H1 (cell line): ENCODE measurements around the gene FNDC3A. TPM values are rescaled to one million over a fixed set of nuclear protein-coding genes. Genes with fewer than 3 reads are reported as not detected.

Experiments used
- CTCF ChIA-PET: fragments of 300-600 bp; sonication (Branson Sonifier 250); formaldehyde crosslinking; loops from one replicate; lab custom pipeline; 2021; ENCODE audit not compliant: partially characterized antibody; lab: Charles Lee
- POLR2A ChIA-PET: fragments of 300-600 bp; sonication (Branson Sonifier 250); formaldehyde crosslinking; loops from one replicate; lab custom pipeline; 2021; ENCODE audit warnings: inconsistent platforms; ENCODE audit not compliant: partially characterized antibody; lab: Charles Lee
- DNase-seq, 2 experiments: peaks; one replicate each; pipeline versions ENCODE4 v3.0.0 to v3.0.0-alpha.2; 2010 to 2022; ENCODE audit warnings: low spot score in 2 of 2, low read depth in 1 of 2, mixed read lengths in 1 of 2
- FAIRE-seq: peaks from 2 replicates; lab custom pipeline; 2011; peaks lifted over from hg19 to GRCh38; lab: Jason Lieb, UNC
- H2AFZ ChIP-seq: 2 replicates; pipeline ENCODE4 v1.8.1; 2012; ENCODE audit warnings: low read length, inconsistent platforms
- H2AK5ac ChIP-seq: 2 replicates; pipeline ENCODE4 v1.6.1; 2013; ENCODE audit warnings: low read depth, low read length
- H2BK120ac ChIP-seq: replicated peaks from 2 replicates; pipeline ENCODE3; 2013; ENCODE audit warnings: low read depth, low read length, inconsistent platforms
- H2BK12ac ChIP-seq: 2 replicates; pipeline ENCODE4 v1.6.1; 2013; ENCODE audit warnings: low read depth, low read length
- H2BK15ac ChIP-seq: 2 replicates; pipeline ENCODE4 v1.6.1; 2013; ENCODE audit warnings: low read length
- H2BK20ac ChIP-seq: 2 replicates; pipeline ENCODE4 v1.6.1; 2013; ENCODE audit warnings: low read length
- H2BK5ac ChIP-seq: 2 replicates; pipeline ENCODE4 v1.6.1; 2013; ENCODE audit warnings: low read depth, low read length
- H3K14ac ChIP-seq: 2 replicates; pipeline ENCODE4 v1.6.1; 2013; ENCODE audit warnings: inconsistent platforms; ENCODE audit not compliant: insufficient read length
- H3K18ac ChIP-seq: 2 replicates; pipeline ENCODE4 v1.6.1; 2013; ENCODE audit warnings: low read length; ENCODE audit errors: extremely low read depth
- H3K23ac ChIP-seq: 2 replicates; pipeline ENCODE4 v1.6.1; 2013; ENCODE audit warnings: inconsistent platforms; ENCODE audit not compliant: insufficient read length
- H3K23me2 ChIP-seq: 2 replicates; pipeline ENCODE4 v1.6.1; 2013; ENCODE audit warnings: low read depth, low read length
- H3K27ac ChIP-seq: 2 replicates; pipeline ENCODE4 v1.6.1; 2011; ENCODE audit warnings: low read depth, low read length, inconsistent platforms
- H3K27me3 ChIP-seq, 4 experiments: replicated peaks in 1 of 4; 1 replicate in 1 of 4; 2 replicates in 3 of 4; pipeline versions ENCODE4 v1.6.1 to v1.8.1; 2011 to 2013; ENCODE audit warnings: low read length in 3 of 4, mild to moderate bottlenecking in 3 of 4, inconsistent platforms in 2 of 4, mixed read lengths in 2 of 4, moderate library complexity in 1 of 4; ENCODE audit not compliant: control insufficient read depth in 3 of 4, insufficient read depth in 3 of 4; ENCODE audit errors: extremely low read depth in 1 of 4
- H3K36me3 ChIP-seq, 4 experiments: 2 replicates each; pipeline versions ENCODE4 v1.6.1 to v1.8.1; 2011 to 2013; ENCODE audit warnings: mild to moderate bottlenecking in 4 of 4, low read length in 3 of 4, moderate library complexity in 2 of 4, control low read depth in 1 of 4, inconsistent platforms in 1 of 4; ENCODE audit not compliant: insufficient read depth in 4 of 4, control insufficient read depth in 2 of 4
- H3K4ac ChIP-seq: replicated peaks from 2 replicates; pipeline ENCODE3; 2013; ENCODE audit warnings: low read length, low read depth, mixed read lengths, inconsistent platforms; ENCODE audit not compliant: insufficient read length
- H3K4me1 ChIP-seq, 4 experiments: replicated peaks in 1 of 4; 1 replicate in 1 of 4; 2 replicates in 3 of 4; pipeline versions ENCODE4 v1.6.1 to v1.8.1; 2011 to 2013; ENCODE audit warnings: low read length in 3 of 4, inconsistent platforms in 2 of 4, mixed read lengths in 1 of 4; ENCODE audit not compliant: insufficient read depth in 4 of 4, control insufficient read depth in 3 of 4
- H3K4me2 ChIP-seq, 2 experiments: 2 replicates each; pipeline versions ENCODE4 v1.6.1 to v1.8.1; 2011 to 2013; ENCODE audit warnings: low read depth in 2 of 2, low read length in 2 of 2, control low read depth in 1 of 2, inconsistent platforms in 1 of 2, mild to moderate bottlenecking in 1 of 2; ENCODE audit not compliant: insufficient read depth in 1 of 2
- H3K4me3 ChIP-seq, 4 experiments: fragments of 200-600, 300-600 bp in 1 of 4; sonication (generic), shearing (Covaris generic), sonication (Bioruptor Twin) in 1 of 4; 2 replicates each; pipeline versions ENCODE4 v1.5.1 to v1.8.1; 2011 to 2016; ENCODE audit warnings: low read length in 4 of 4, low read depth in 3 of 4, control low read depth in 2 of 4, inconsistent platforms in 2 of 4, mild to moderate bottlenecking in 2 of 4, mixed read lengths in 1 of 4, moderate library complexity in 1 of 4; ENCODE audit not compliant: insufficient read depth in 2 of 4; ENCODE audit errors: extremely low read depth in 1 of 4
- H3K56ac ChIP-seq: replicated peaks from 2 replicates; pipeline ENCODE3; 2013; ENCODE audit warnings: low read depth, mild to moderate bottlenecking, mixed read lengths, low read length, inconsistent platforms; ENCODE audit not compliant: insufficient read length
- H3K79me1 ChIP-seq: 2 replicates; pipeline ENCODE4 v1.6.1; 2013; ENCODE audit warnings: low read depth, low read length, control low read depth
- H3K79me2 ChIP-seq, 2 experiments: 2 replicates each; pipeline versions ENCODE4 v1.6.1 to v1.8.1; 2012 to 2013; ENCODE audit warnings: low read length in 2 of 2, mild to moderate bottlenecking in 2 of 2, inconsistent platforms in 1 of 2; ENCODE audit not compliant: insufficient read depth in 2 of 2, control insufficient read depth in 1 of 2
- H3K9ac ChIP-seq, 4 experiments: replicated peaks in 1 of 4; 1 replicate in 1 of 4; 2 replicates in 3 of 4; pipeline versions ENCODE4 v1.6.1 to v1.8.1; 2011 to 2013; ENCODE audit warnings: low read depth in 3 of 4, low read length in 3 of 4, control low read depth in 2 of 4, mild to moderate bottlenecking in 2 of 4, moderate library complexity in 2 of 4, inconsistent platforms in 1 of 4; ENCODE audit errors: extremely low read depth in 1 of 4
- H3K9me3 ChIP-seq, 2 experiments: 2 replicates each; pipeline versions ENCODE4 v1.6.1 to v1.8.1; 2012 to 2013; ENCODE audit warnings: mild to moderate bottlenecking in 2 of 2, moderate library complexity in 2 of 2, control low read depth in 1 of 2, inconsistent platforms in 1 of 2, low read depth in 1 of 2, low read length in 1 of 2, mixed read lengths in 1 of 2; ENCODE audit not compliant: insufficient read depth in 2 of 2
- H4K20me1 ChIP-seq, 2 experiments: replicated peaks in 1 of 2; 2 replicates each; pipeline versions ENCODE3 to v1.8.1; 2011 to 2013; ENCODE audit warnings: inconsistent platforms in 2 of 2, low read length in 2 of 2, mild to moderate bottlenecking in 1 of 2; ENCODE audit not compliant: insufficient read depth in 2 of 2, control insufficient read depth in 1 of 2
- H4K5ac ChIP-seq: 2 replicates; pipeline ENCODE4 v1.6.1; 2013; ENCODE audit warnings: low read length, low read depth, mixed read lengths, inconsistent platforms; ENCODE audit not compliant: insufficient read length
- H4K8ac ChIP-seq: 2 replicates; pipeline ENCODE4 v1.8.0; 2013; ENCODE audit warnings: mild to moderate bottlenecking, moderate library complexity, low read length, inconsistent platforms; ENCODE audit not compliant: insufficient read depth; ENCODE audit errors: extremely low read depth
- H4K91ac ChIP-seq: replicated peaks from 2 replicates; pipeline ENCODE3; 2013; ENCODE audit warnings: low read length, mixed read lengths, inconsistent platforms; ENCODE audit not compliant: insufficient read length
- POLR2AphosphoS5 ChIP-seq: IDR thresholded peaks from 2 replicates; pipeline ENCODE4 v1.6.1; 2011; ENCODE audit warnings: low read depth, low read length
- WGBS, 2 experiments: shearing (Covaris generic) in 1 of 2; methylation state at CpG; one replicate each; pipeline versions ENCODE4 v1.1.6 to v1.1.7; 2013 to 2015; ENCODE audit warnings: low lambda C conversion rate in 2 of 2, mixed read lengths in 2 of 2, inconsistent platforms in 1 of 2, low coverage in 1 of 2, missing lambda C conversion rate in 1 of 2; ENCODE audit not compliant: insufficient replicate concordance in 2 of 2, insufficient coverage in 1 of 2, insufficient read length in 1 of 2; ENCODE audit errors: extremely low coverage in 1 of 2, missing lambda C conversion rate in 1 of 2; 5-methylcytosine and 5-hydroxymethylcytosine counted together
- polyA plus RNA-seq, 7 experiments: library from polyadenylated mRNA; depleted of rRNA in 3 of 7; stranded (reverse) in 5 of 7; unstranded in 2 of 7; fragments of >200 nt in 5 of 7; fragments of 200-250 nt in 2 of 7; gene quantifications; 1 replicate in 5 of 7; 2 replicates in 1 of 7; 4 replicates in 1 of 7; pipeline versions ENCODE4 v1.2.1 to v1.2.3, GENCODE V29; 2011 to 2013; ENCODE audit warnings: missing spikeins in 2 of 7, mixed read lengths in 2 of 7
- total RNA-seq: library from RNA; stranded (reverse); fragmentation: NEBNext Ultra II Directional; extraction: Animal tissue kit (Norgen Biotek cat#: 25700); gene quantifications from 2 replicates; pipeline ENCODE4 v1.2.1, GENCODE V29; 2021
- TF ChIP-seq, protein P1 (sequence below): IDR thresholded peaks from 2 replicates; pipeline ENCODE4 v1.6.1; 2012; ENCODE audit warnings: low read length, inconsistent platforms

Gene FNDC3A
- total and polyA plus RNA-seq, 2 of the 8 experiments (the other 6 are each of a cell fraction or from before 2014, with no cell fraction given): 14.6 to 26.0 TPM

DNA sequence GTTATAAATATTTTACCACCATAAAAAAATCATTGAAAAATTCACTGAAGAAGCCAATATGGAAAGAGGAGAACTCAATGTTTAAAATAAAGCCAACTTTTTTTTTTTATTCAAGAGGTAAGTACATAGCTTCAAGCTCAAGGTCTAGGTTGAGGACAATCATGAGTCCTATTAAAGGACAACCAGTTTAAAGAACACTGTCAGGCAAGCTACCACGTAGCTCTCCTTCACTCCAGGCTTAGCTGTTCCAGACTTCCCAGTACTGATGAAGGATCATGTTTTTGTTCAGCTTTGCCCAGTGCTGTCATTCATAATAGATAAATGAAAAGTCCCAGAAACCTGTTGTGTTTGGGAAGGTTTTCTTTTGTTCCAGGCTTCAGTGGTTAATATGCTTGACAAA is 234.4 kb downstream of the FNDC3A start:
- H2AK5ac ChIP-seq: no peak overlapping the region
- H3K4me2 ChIP-seq: no peak overlapping the region
- no peak overlapping the region for H3K23ac ChIP-seq
- H3K79me1 ChIP-seq: no peaks in the 10 kb centered on the region
- H3K4me3 ChIP-seq: no peak overlapping the region
- H4K91ac ChIP-seq: no peak overlapping the region
- DNase-seq (no peak), FAIRE-seq (no peak)
- no peak overlapping the region for H3K14ac ChIP-seq
- H3K27ac ChIP-seq: no peak overlapping the region
- no peak overlapping the region for H2BK15ac ChIP-seq
- no peaks in the 10 kb centered on the region; the same call in 1 of the 2 replicates for H3K23me2 ChIP-seq
- no peak overlapping the region for H2BK5ac ChIP-seq
- no peaks in the 10 kb centered on the region for H3K27me3 ChIP-seq
- H2BK12ac ChIP-seq: no peak overlapping the region
- H3K9me3 ChIP-seq: no peaks in the 10 kb centered on the region
- H3K4ac ChIP-seq: no peak overlapping the region
- peaks cover 0 to 3% (median 2%) of the 10 kb centered on the region in 4 experiments; a peak in 4 of 7 replicates for H3K4me1 ChIP-seq
- H4K8ac ChIP-seq: no peak overlapping the region
- no peak overlapping the region for H3K18ac ChIP-seq
- no peak overlapping the region for H3K56ac ChIP-seq
- ChIA-PET CTCF (no interaction called here), POLR2A (interaction anchor here (0.6 kb wide), 1 partner anchor 1276 kb away, joined by 5 read pairs; no protein-coding TSS in a partner anchor)
- peaks cover 0 to 1% of the 10 kb centered on the region in 2 experiments for H4K20me1 ChIP-seq
- no peak overlapping the region for H2BK120ac ChIP-seq
- H3K9ac ChIP-seq: no peak overlapping the region
- H3K36me3 ChIP-seq: peaks cover 0 to 21% (median 5%) of the 10 kb centered on the region in 4 experiments; a peak in 6 of 8 replicates
- H3K79me2 ChIP-seq: no peaks in the 10 kb centered on the region
- TF ChIP-seq, protein P1, sequence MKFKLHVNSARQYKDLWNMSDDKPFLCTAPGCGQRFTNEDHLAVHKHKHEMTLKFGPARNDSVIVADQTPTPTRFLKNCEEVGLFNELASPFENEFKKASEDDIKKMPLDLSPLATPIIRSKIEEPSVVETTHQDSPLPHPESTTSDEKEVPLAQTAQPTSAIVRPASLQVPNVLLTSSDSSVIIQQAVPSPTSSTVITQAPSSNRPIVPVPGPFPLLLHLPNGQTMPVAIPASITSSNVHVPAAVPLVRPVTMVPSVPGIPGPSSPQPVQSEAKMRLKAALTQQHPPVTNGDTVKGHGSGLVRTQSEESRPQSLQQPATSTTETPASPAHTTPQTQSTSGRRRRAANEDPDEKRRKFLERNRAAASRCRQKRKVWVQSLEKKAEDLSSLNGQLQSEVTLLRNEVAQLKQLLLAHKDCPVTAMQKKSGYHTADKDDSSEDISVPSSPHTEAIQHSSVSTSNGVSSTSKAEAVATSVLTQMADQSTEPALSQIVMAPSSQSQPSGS: no peak
- TF ChIP-seq POLR2AphosphoS5: peak; percentile 19; the same call in 1 of the 2 replicates
- WGBS, 2 experiments: 100% methylated on average over 1 of the region's 1 CpG; no CpG with 5 or more reads in 1 of the 2 experiments
- H2AFZ ChIP-seq: no peak overlapping the region
- H2BK20ac ChIP-seq: no peak overlapping the region
- no peak overlapping the region for H4K5ac ChIP-seq
